Measurements from ENCODE around the gene MAPK8IP2. TPM values are rescaled to one million over a fixed set of nuclear protein-coding genes. Genes with fewer than 3 reads are reported as not detected.

Gene MAPK8IP2
- total RNA-seq (2022; extraction: Qiagen RNA extraction; ENCODE audit: low read depth), result 2.2 to 4.2 TPM (median 3.8 TPM) in 5 replicates

DNA sequence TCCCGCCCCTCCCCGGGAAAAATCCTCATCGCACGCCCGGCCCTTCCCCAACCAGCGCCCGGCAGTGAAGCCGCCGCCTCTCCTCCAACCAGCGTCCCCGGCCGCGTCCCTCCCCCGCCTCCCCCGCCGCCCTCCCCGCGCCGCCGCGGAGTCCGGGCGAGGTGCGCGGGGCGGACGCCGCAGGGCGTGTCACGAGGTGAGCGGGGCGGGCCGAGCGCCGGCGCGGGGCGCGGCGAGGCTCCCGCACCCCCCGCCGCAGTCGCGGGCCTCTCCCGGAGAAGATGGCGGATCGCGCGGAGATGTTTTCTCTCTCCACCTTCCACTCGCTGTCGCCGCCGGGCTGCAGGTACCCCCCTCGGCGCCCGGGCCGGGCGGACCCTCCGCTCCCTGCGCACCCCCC lies at the start of gene MAPK8IP2:
TSS of gene MAPK8IP2 (plus strand) at position 256 of the 400 bp plus-strand sequence. CDS start at position 282, 26 bp downstream.

DNA sequence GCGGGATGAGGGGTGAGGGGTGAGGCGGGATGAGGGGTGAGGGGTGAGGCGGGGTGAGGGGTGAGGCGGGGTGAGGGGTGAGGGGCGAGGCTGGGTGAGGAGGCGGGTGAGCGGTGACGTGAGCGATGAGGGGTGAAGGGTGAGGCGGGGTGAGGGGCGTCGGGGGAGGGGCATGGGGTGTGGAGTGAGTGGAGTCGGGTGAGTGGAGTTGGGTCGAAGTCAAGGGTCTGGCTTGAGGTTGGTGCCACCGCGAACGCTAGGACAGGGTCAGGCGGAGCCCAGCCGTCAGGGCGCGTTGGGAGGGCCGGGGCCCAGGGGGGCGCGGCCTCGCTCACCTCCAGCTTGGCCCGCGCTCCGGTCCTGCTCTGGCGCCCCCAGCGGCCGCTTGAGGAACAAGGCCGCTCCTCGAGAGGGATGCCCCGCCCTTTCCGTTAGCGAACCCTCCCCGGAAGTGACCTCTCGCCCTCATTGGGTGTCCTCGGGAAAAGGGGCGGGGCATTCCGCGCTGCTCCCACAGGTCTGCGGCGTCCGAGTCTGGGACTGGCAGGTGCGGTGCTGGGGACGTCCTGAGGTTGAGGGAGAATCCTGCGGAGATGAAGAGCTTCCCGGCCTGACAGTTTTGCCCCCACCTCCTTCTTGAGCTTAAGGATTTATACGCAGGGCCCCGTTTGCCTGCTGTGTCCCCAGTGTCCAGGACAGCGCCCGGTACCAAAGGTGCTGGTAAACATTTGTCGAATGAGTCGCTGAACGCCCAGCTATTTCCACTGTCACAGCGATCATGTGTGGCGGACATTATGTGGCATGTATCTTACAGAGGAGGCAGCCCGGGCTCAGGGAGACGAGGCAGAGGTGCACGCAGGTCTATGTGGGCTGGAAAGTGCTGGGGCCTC lies 37.8 kb upstream of the MAPK8IP2 start, which contains the start of gene SYCE3:
TSS of gene SYCE3 (minus strand) at position 397 of the 890 bp plus-strand sequence. CDS start 6,514 bp downstream, outside the sequence.

DNA sequence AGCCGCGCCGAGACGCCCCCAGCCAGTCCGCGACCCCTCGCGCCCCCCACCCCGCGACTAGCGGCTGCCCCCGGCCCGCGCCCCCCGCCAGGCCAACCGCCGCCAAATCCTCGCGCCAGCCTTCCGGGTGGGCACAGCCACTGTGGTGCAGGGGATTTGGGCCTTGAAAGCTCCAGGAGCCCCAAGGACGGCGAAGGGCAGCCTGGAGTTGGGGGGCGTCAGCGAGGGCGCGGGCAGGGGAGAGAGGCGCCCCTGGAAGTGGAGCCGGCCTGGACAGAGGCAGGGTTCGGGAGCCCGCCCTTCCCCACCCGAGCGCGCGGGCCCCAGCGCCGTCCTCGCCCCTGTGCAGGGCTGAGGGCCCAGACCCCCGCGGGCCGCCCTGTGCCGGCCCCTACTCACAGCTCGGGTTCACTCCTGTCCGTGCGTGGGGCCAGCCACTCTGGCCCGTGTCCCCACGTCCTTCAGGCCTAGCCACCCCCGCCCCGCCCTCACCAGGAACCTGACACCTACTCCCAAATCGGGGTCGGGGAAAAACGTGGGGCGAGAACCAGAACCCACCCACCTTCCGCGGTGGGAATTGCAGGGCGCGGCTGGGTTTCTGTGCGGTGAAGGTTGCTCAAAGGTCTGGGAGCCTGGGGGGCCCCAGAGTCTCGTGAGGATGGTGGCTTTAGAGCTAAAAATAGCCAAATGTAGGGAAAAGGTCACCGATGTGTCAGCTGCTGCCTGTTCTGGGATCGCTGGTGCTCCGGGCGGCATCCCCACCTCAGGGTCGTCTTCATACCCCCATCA lies 22.4 kb upstream of the MAPK8IP2 start, which contains the start of gene CPT1B:
TSS of gene CPT1B (minus strand) at position 441 of the 789 bp plus-strand sequence. CDS start 512 bp downstream, outside the sequence.

DNA sequence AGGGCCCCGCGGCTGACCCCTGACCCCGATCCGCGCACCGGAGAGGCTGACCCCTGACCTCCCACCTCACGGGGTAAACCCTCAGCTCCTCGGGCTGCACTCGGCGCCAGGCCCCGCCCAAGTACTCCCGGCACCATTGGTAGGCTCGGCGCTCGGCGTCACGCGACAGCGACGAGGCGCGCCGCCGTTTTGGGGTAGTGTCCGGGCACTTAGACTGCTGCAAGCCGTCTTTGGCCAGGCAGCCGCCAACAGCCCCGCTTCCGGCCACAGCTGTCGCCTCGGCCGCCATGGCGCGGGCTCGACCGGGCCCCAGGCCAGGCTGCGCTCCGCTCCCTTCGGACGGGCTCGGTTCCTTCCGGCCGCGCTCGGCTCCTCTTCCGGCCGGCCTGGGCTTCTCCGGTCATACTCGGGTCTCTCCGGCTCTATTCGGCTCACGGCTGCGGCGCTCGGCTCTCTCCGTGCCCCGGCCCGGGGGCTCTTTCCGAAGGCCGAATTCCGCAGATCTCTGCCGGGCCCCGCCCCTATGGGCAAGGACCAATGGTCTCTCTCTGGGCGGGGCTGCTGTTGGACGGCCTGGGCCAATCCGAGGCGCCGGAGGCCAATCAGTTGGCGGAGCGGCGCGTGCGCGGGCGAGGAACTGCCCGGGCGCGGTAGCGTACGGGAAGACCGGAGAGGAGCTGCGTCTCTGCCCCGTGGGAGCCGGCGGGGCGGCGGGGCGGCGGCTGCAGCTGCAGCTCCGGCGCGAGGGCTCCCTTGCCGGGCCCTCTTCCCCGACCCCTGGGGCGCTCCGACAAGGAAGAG lies 17.9 kb upstream of the MAPK8IP2 start, which contains the start of gene CHKB:
TSS of gene CHKB (minus strand) at position 357 of the 801 bp plus-strand sequence. CDS start at position 289, 68 bp downstream.

DNA sequence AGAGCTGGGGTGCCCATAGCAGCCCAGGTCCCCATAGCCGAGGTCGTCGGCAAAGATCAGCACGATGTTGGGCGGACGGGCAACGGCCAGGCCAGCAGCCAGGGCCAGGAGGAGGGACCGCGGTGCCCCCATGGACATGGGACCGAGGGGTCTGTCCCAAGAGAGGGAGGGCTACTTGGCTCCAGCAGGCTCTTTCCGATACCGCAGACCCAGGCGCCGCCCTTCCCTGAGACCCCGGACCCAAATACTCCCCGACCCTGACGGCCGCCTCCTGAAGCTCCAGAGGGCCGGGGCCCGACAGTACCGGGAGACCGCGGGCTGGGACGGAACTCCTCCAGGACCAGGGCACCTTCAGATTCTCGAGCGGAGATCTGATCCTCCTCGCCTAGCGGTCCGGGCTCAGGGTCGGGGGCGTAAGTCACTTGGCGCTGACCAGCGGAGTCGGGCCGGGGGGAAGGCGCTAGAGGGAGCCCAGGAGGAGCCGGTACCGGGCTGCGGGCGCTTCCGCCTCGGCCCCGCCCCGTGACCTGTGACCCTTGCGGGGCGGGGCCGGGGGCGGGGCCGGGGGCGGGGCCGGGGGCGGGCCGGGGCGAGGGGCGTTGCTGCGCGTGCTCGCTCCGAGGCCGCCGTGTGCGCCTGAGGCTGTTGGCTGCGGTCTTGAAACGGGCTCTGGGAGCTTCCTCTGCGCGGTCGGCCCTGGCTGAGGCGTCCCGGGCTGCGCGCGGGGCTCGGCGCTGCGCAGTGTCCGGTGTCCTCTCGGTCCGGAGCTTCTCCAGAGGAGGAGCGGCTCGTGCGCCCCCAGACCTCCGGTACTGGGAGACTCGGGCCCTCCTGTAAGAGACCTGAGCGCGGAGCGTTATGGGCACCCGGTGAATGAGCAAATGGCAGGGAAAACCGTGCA lies 27.3 kb downstream of the MAPK8IP2 start, which contains the start of gene ARSA:
TSS of gene ARSA (minus strand) at position 511 of the 901 bp plus-strand sequence. CDS start at position 138, 373 bp downstream.

Other genes with a start within 250 kb of the MAPK8IP2 start
- 16.2 to 27.1 TPM (median 24.2 TPM) in 5 replicates for gene SBF1, start 125.8 kb upstream of the MAPK8IP2 start, total RNA-seq (2022; extraction: Qiagen RNA extraction; ENCODE audit: low read depth)
- 0.31 to 0.77 TPM (median 0.56 TPM) in 5 replicates for gene ADM2, start 119.2 kb upstream of the MAPK8IP2 start, total RNA-seq (2022; extraction: Qiagen RNA extraction; ENCODE audit: low read depth)
- not detected in 5 replicates for gene MIOX, start 113.9 kb upstream of the MAPK8IP2 start, total RNA-seq (2022; extraction: Qiagen RNA extraction; ENCODE audit: low read depth)
- gene LMF2, start 93.1 kb upstream of the MAPK8IP2 start, total RNA-seq (2022; extraction: Qiagen RNA extraction; ENCODE audit: low read depth), result 28.1 to 51.7 TPM (median 41.4 TPM) in 5 replicates
- 31.1 to 37.8 TPM (median 35.9 TPM) in 5 replicates for gene NCAPH2, start 92.6 kb upstream of the MAPK8IP2 start, total RNA-seq (2022; extraction: Qiagen RNA extraction; ENCODE audit: low read depth)
- 4.4 to 8.2 TPM (median 6.7 TPM) in 5 replicates for gene SCO2, start 75.2 kb upstream of the MAPK8IP2 start, total RNA-seq (2022; extraction: Qiagen RNA extraction; ENCODE audit: low read depth)
- 10.8 to 21.9 TPM (median 18.6 TPM) in 5 replicates for gene TYMP, start 70.8 kb upstream of the MAPK8IP2 start, total RNA-seq (2022; extraction: Qiagen RNA extraction; ENCODE audit: low read depth)
- 0.03 TPM in 2 of 5 replicates, not detected in the others for gene KLHDC7B, start 54.9 kb upstream of the MAPK8IP2 start, total RNA-seq (2022; extraction: Qiagen RNA extraction; ENCODE audit: low read depth)
- 0.56 to 0.66 TPM (median 0.58 TPM) in 3 of 5 replicates, not detected in the others for gene SYCE3, start 37.9 kb upstream of the MAPK8IP2 start, total RNA-seq (2022; extraction: Qiagen RNA extraction; ENCODE audit: low read depth)
- gene CPT1B, start 22.4 kb upstream of the MAPK8IP2 start, total RNA-seq (2022; extraction: Qiagen RNA extraction; ENCODE audit: low read depth), result 7.5 to 14.2 TPM (median 13.8 TPM) in 5 replicates
- 14.3 to 23.0 TPM (median 18.5 TPM) in 5 replicates for gene CHKB, start 17.9 kb upstream of the MAPK8IP2 start, total RNA-seq (2022; extraction: Qiagen RNA extraction; ENCODE audit: low read depth)
- gene ARSA, start 27.4 kb downstream of the MAPK8IP2 start, total RNA-seq (2022; extraction: Qiagen RNA extraction; ENCODE audit: low read depth), result 15.6 to 27.5 TPM (median 19.6 TPM) in 5 replicates
- 3.0 to 6.1 TPM (median 4.6 TPM) in 5 replicates for gene SHANK3, start 72.0 kb downstream of the MAPK8IP2 start, total RNA-seq (2022; extraction: Qiagen RNA extraction; ENCODE audit: low read depth)
- gene ACR, start 137.4 kb downstream of the MAPK8IP2 start, total RNA-seq (2022; extraction: Qiagen RNA extraction; ENCODE audit: low read depth), result 0.25 TPM in 1 of 5 replicates, not detected in the others
- gene RABL2B, start 182.8 kb downstream of the MAPK8IP2 start, total RNA-seq (2022; extraction: Qiagen RNA extraction; ENCODE audit: low read depth), result 14.7 to 21.6 TPM (median 19.8 TPM) in 5 replicates